H9 (cell line): Measurements from ENCODE around the gene FBN1. TPM values are rescaled to one million over a fixed set of nuclear protein-coding genes. Genes with fewer than 3 reads are reported as not detected.

ENCODE experiments used
- DNase-seq: peaks from one replicate; pipeline ENCODE4 v3.0.0-alpha.2; 2017
- H2AFZ ChIP-seq: one replicate; pipeline ENCODE4 v1.6.1; 2013; ENCODE audit warnings: mild to moderate bottlenecking, low read length, control low read depth, moderate library complexity
- H2AK5ac ChIP-seq: 2 replicates; pipeline ENCODE4 v1.6.1; 2013; ENCODE audit warnings: low read length, control low read depth, mixed read lengths; ENCODE audit not compliant: insufficient read length
- H2BK120ac ChIP-seq: one replicate; pipeline ENCODE4 v1.6.1; 2013; ENCODE audit warnings: low read depth, mild to moderate bottlenecking, low read length, control low read depth, inconsistent platforms; ENCODE audit not compliant: poor library complexity, severe bottlenecking
- H2BK12ac ChIP-seq: 2 replicates; pipeline ENCODE4 v1.6.1; 2013; ENCODE audit warnings: low read length, control low read depth, mixed read lengths, low read depth; ENCODE audit not compliant: insufficient read length
- H2BK15ac ChIP-seq: 2 replicates; pipeline ENCODE4 v1.6.1; 2013; ENCODE audit warnings: low read depth, low read length, control low read depth
- H2BK20ac ChIP-seq: one replicate; pipeline ENCODE4 v1.6.1; 2013; ENCODE audit warnings: low read depth, mild to moderate bottlenecking, low read length, control low read depth, inconsistent platforms; ENCODE audit not compliant: poor library complexity, severe bottlenecking
- H2BK5ac ChIP-seq: 2 replicates; pipeline ENCODE4 v1.6.1; 2013; ENCODE audit warnings: low read length, control low read depth, mixed read lengths; ENCODE audit not compliant: insufficient read length
- H3K14ac ChIP-seq: 2 replicates; pipeline ENCODE4 v1.6.1; 2013; ENCODE audit warnings: low read length, control low read depth; ENCODE audit not compliant: insufficient read depth
- H3K18ac ChIP-seq: 2 replicates; pipeline ENCODE4 v1.6.1; 2013; ENCODE audit warnings: low read depth, mild to moderate bottlenecking, mixed read lengths, low read length, control low read depth; ENCODE audit not compliant: insufficient read length
- H3K23ac ChIP-seq: 2 replicates; pipeline ENCODE4 v1.6.1; 2013; ENCODE audit warnings: low read length, control low read depth, mixed read lengths, low read depth; ENCODE audit not compliant: insufficient read length
- H3K23me2 ChIP-seq: 2 replicates; pipeline ENCODE4 v1.6.1; 2013; ENCODE audit warnings: low read depth, mild to moderate bottlenecking, mixed read lengths, low read length, control low read depth; ENCODE audit not compliant: insufficient read length, poor library complexity, severe bottlenecking
- H3K27ac ChIP-seq: 2 replicates; pipeline ENCODE4 v1.5.1; 2013; ENCODE audit warnings: low read length, control low read depth, mixed read lengths, low read depth; ENCODE audit not compliant: insufficient read length
- H3K27me3 ChIP-seq: 2 replicates; pipeline ENCODE4 v1.6.1; 2013; ENCODE audit warnings: low read length, control low read depth, inconsistent platforms; ENCODE audit not compliant: insufficient read depth
- H3K4ac ChIP-seq: 2 replicates; pipeline ENCODE4 v1.6.1; 2013; ENCODE audit warnings: low read depth, mild to moderate bottlenecking, control low read depth, inconsistent platforms, low read length, moderate library complexity
- H3K4me1 ChIP-seq: 2 replicates; pipeline ENCODE4 v1.6.1; 2013; ENCODE audit warnings: low read length, control low read depth, inconsistent platforms; ENCODE audit not compliant: insufficient read depth
- H3K4me2 ChIP-seq: 2 replicates; pipeline ENCODE4 v1.6.1; 2013; ENCODE audit warnings: low read length, control low read depth, mixed read lengths; ENCODE audit not compliant: insufficient read length, insufficient read depth
- H3K56ac ChIP-seq: 2 replicates; pipeline ENCODE4 v1.6.1; 2013; ENCODE audit warnings: low read depth, mild to moderate bottlenecking, mixed read lengths, low read length, control low read depth; ENCODE audit not compliant: insufficient read length
- H3K79me1 ChIP-seq: 2 replicates; pipeline ENCODE4 v1.6.1; 2013; ENCODE audit warnings: low read depth, mild to moderate bottlenecking, moderate library complexity, low read length, control low read depth, inconsistent platforms; ENCODE audit not compliant: insufficient read depth, poor library complexity, severe bottlenecking
- H3K79me2 ChIP-seq: 2 replicates; pipeline ENCODE4 v1.6.1; 2013; ENCODE audit warnings: low read length, control low read depth, inconsistent platforms; ENCODE audit not compliant: insufficient read depth
- H3K9ac ChIP-seq: 2 replicates; pipeline ENCODE4 v1.6.1; 2013; ENCODE audit warnings: low read length, control low read depth, mixed read lengths; ENCODE audit not compliant: insufficient read length; ENCODE audit errors: extremely low read depth
- H3K9me3 ChIP-seq: one replicate; pipeline ENCODE4 v1.6.1; 2013; ENCODE audit warnings: low read depth, low read length, inconsistent platforms; ENCODE audit not compliant: control insufficient read depth
- H3T11ph ChIP-seq: one replicate; pipeline ENCODE4 v1.6.1; 2013; ENCODE audit warnings: mild to moderate bottlenecking, low read length, control low read depth, inconsistent platforms
- H4K20me1 ChIP-seq: one replicate; pipeline ENCODE4 v1.6.1; 2013; ENCODE audit not compliant: control insufficient read depth, insufficient read length, insufficient read depth
- H4K5ac ChIP-seq: 2 replicates; pipeline ENCODE4 v1.6.1; 2013; ENCODE audit warnings: low read depth, mild to moderate bottlenecking, mixed read lengths, low read length, control low read depth; ENCODE audit not compliant: insufficient read length
- H4K8ac ChIP-seq: replicated peaks from 2 replicates; pipeline ENCODE4 v1.6.1; 2013; ENCODE audit warnings: low read length, control low read depth, mixed read lengths, low read depth; ENCODE audit not compliant: insufficient read length
- H4K91ac ChIP-seq: 2 replicates; pipeline ENCODE4 v1.6.1; 2013; ENCODE audit warnings: low read depth, mild to moderate bottlenecking, moderate library complexity, mixed read lengths, low read length, control low read depth; ENCODE audit not compliant: insufficient read length
- H3K27ac Mint-ChIP-seq, 3 experiments: 2 replicates in 2 of 3; 3 replicates in 1 of 3; pipeline ENCODE4 v1.8.0; 2020 to 2021; ENCODE audit warnings: mixed read lengths in 3 of 3, mild to moderate bottlenecking in 1 of 3, moderate library complexity in 1 of 3
- H3K27me3 Mint-ChIP-seq: 2 replicates; pipeline ENCODE4 v1.8.0; 2021; ENCODE audit warnings: low read depth, mild to moderate bottlenecking, moderate library complexity, mixed read lengths
- H3K36me3 Mint-ChIP-seq, 3 experiments: 2 replicates in 2 of 3; 3 replicates in 1 of 3; pipeline ENCODE4 v1.8.0; 2020 to 2021; ENCODE audit warnings: low read depth in 3 of 3, mixed read lengths in 3 of 3; ENCODE audit not compliant: insufficient read depth in 1 of 3
- H3K4me1 Mint-ChIP-seq, 2 experiments: 2 replicates each; pipeline ENCODE4 v1.8.0; 2020; ENCODE audit warnings: mixed read lengths in 2 of 2
- H3K4me3 Mint-ChIP-seq, 2 experiments: 2 replicates in 1 of 2; 3 replicates in 1 of 2; pipeline ENCODE4 v1.8.0; 2020 to 2021; ENCODE audit warnings: mild to moderate bottlenecking in 2 of 2, mixed read lengths in 2 of 2, moderate library complexity in 1 of 2
- H3K9me3 Mint-ChIP-seq, 2 experiments: 2 replicates in 1 of 2; 3 replicates in 1 of 2; pipeline ENCODE4 v1.8.0; 2020; ENCODE audit warnings: mild to moderate bottlenecking in 2 of 2, mixed read lengths in 2 of 2, moderate library complexity in 1 of 2
- CTCF ChIP-seq: fragments of 200-600 bp; sonication (generic); conservative IDR thresholded peaks from 3 replicates; pipeline ENCODE4 v1.8.0; 2021; ENCODE audit warnings: antibody characterized with exemption, mild to moderate bottlenecking
- WGBS: extraction: QIAGEN DNeasy Blood & Tissue Kit; methylation state at CpG from one replicate; pipeline ENCODE4 v1.1.7; 2013; ENCODE audit warnings: missing lambda C conversion rate, low lambda C conversion rate, mixed read lengths; ENCODE audit not compliant: insufficient read length; ENCODE audit errors: extremely low coverage; 5-methylcytosine and 5-hydroxymethylcytosine counted together
- total RNA-seq: library from RNA; stranded (reverse); gene quantifications from 2 replicates; pipeline ENCODE4 v1.2.1, GENCODE V29; 2021

Gene FBN1
- total RNA-seq, 1 experiment from 2014 or later = 3.6 TPM

DNA sequence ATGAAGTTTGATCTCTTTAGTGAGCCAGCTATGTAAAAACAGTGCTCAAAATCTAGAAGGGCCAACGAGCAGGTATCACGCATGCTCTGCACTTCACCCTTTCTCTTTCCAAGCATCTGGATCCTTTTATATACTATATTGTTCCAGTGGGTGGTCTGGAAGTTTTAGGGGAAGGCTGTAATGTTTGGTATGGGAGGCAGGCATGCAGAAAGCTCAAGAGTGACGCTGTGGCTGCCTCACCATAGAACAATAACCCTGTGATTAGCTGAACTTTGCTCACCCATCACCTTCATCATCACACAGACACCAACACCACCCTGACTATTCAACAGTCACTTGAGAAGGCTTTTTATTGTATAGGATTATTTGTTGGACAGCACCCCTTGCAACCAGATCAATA, 81.6 kb downstream of the FBN1 start:
- no peaks in the 10 kb centered on the region for H3K27me3 Mint-ChIP-seq
- Histone ChIP-seq H2BK5ac (no peak overlapping the region), H3K9ac (no peak overlapping the region), H3K27ac (no peak overlapping the region), H3K4me1 (no peaks in the 10 kb centered on the region), H3K56ac (no peak overlapping the region), H2BK15ac (no peak overlapping the region), H4K91ac (no peak overlapping the region), H2AFZ (no peak overlapping the region), H3K14ac (no peak overlapping the region), H4K5ac (no peak overlapping the region), H4K20me1 (no peaks in the 10 kb centered on the region), H3K9me3 (no peaks in the 10 kb centered on the region), H3K23me2 (no peaks in the 10 kb centered on the region), H3K27me3 (no peaks in the 10 kb centered on the region), H2BK12ac (no peak overlapping the region), H2BK120ac (no peak overlapping the region), H2BK20ac (no peak overlapping the region), H3T11ph (no peak overlapping the region), H3K18ac (no peak overlapping the region), H3K4me2 (no peak overlapping the region), H3K79me1 (no peaks in the 10 kb centered on the region), H2AK5ac (no peak overlapping the region), H3K79me2 (no peaks in the 10 kb centered on the region), H3K23ac (no peak overlapping the region), H3K4ac (no peak overlapping the region), H4K8ac (no peak overlapping the region)
- H3K9me3 Mint-ChIP-seq = no peaks in the 10 kb centered on the region
- WGBS = no CpG with 5 or more reads among the region's 3 CpGs
- DNase-seq = no peak
- H3K36me3 Mint-ChIP-seq = no peaks in the 10 kb centered on the region
- H3K27ac Mint-ChIP-seq = no peak overlapping the region
- H3K4me3 Mint-ChIP-seq = no peak overlapping the region
- no peak for TF ChIP-seq CTCF
- H3K4me1 Mint-ChIP-seq = peaks cover 9 to 14% of the 10 kb centered on the region in 2 experiments
